Hepatocyte (in vitro differentiated cells): ENCODE results near the gene NPTXR. TPM values are rescaled to one million over a fixed set of nuclear protein-coding genes. Genes with fewer than 3 reads are reported as not detected.

Experiments used
- DNase-seq: peaks from one replicate; pipeline ENCODE4 v3.0.0-alpha.2; 2016; ENCODE audit warnings: low spot score
- H2AFZ ChIP-seq: fragments of 200-600 bp; sonication (generic); 2 replicates; pipeline ENCODE4 v1.6.0; 2016; ENCODE audit warnings: antibody characterized with exemption, mild to moderate bottlenecking
- H3K27ac ChIP-seq: fragments of 200-600 bp; sonication (generic); 2 replicates; pipeline ENCODE4 v1.5.1; 2016; ENCODE audit warnings: mild to moderate bottlenecking
- H3K27me3 ChIP-seq: fragments of 200-600 bp; sonication (generic); 2 replicates; pipeline ENCODE4 v1.6.1; 2016
- H3K36me3 ChIP-seq: fragments of 200-600 bp; sonication (generic); replicated peaks from 2 replicates; pipeline ENCODE4 v1.5.1; 2016; ENCODE audit warnings: low read depth; ENCODE audit not compliant: insufficient read depth
- H3K4me1 ChIP-seq: fragments of 200-600 bp; sonication (generic); 2 replicates; pipeline ENCODE4 v1.5.1; 2016; ENCODE audit warnings: mild to moderate bottlenecking, moderate library complexity; ENCODE audit not compliant: insufficient read depth
- H3K4me2 ChIP-seq: fragments of 200-600 bp; sonication (generic); 2 replicates; pipeline ENCODE4 v1.6.0; 2016
- H3K4me3 ChIP-seq: fragments of 200-600 bp; sonication (generic); 2 replicates; pipeline ENCODE4 v1.5.1; 2016; ENCODE audit warnings: mild to moderate bottlenecking
- H3K79me2 ChIP-seq: fragments of 200-600 bp; sonication (generic); 2 replicates; pipeline ENCODE4 v1.6.0; 2017; ENCODE audit warnings: mild to moderate bottlenecking
- H3K9me2 ChIP-seq: fragments of 200-600 bp; sonication (generic); replicated peaks from 2 replicates; pipeline ENCODE4 v1.6.0; 2017; ENCODE audit warnings: mild to moderate bottlenecking; ENCODE audit not compliant: insufficient read depth
- H3K9me3 ChIP-seq: fragments of 200-600 bp; sonication (generic); 2 replicates; pipeline ENCODE4 v1.5.1; 2016; ENCODE audit warnings: low read depth, mild to moderate bottlenecking
- H4K20me1 ChIP-seq: fragments of 200-600 bp; sonication (generic); 2 replicates; pipeline ENCODE4 v1.6.0; 2016; ENCODE audit warnings: mild to moderate bottlenecking; ENCODE audit not compliant: insufficient read depth, poor library complexity, severe bottlenecking
- CTCF ChIP-seq: fragments of 200-600 bp; sonication (generic); IDR thresholded peaks from 2 replicates; pipeline ENCODE4 v1.5.1; 2016; ENCODE audit warnings: antibody characterized with exemption, mild to moderate bottlenecking; ENCODE audit not compliant: poor library complexity
- EZH2 ChIP-seq: fragments of 200-600 bp; sonication (generic); IDR thresholded peaks from 2 replicates; pipeline ENCODE4 v1.6.1; 2016; ENCODE audit warnings: antibody characterized with exemption, mild to moderate bottlenecking, borderline replicate concordance
- EZH2phosphoT487 ChIP-seq: fragments of 200-600 bp; sonication (generic); IDR thresholded peaks from one replicate; pipeline ENCODE4 v1.6.1; 2018; ENCODE audit warnings: antibody characterized with exemption, mild to moderate bottlenecking, low read depth, moderate library complexity; ENCODE audit not compliant: unreplicated experiment, severe bottlenecking
- WGBS: methylation state at CpG from one replicate; pipeline ENCODE4 v1.1.6; 2016; ENCODE audit warnings: low lambda C conversion rate; ENCODE audit errors: missing lambda C conversion rate; 5-methylcytosine and 5-hydroxymethylcytosine counted together
- polyA plus RNA-seq: library from polyadenylated mRNA; unstranded; fragments of >200 nt; fragmentation: Nextera tagmentation; extraction: Ambion mirVana; gene quantifications from 2 replicates; pipeline ENCODE4 v1.2.1, GENCODE V29; 2016
- total RNA-seq: library from RNA; depleted of rRNA; stranded (reverse); fragments of >200 nt; gene quantifications from 2 replicates; pipeline ENCODE4 v1.2.3, GENCODE V29; 2014

NPTXR gene
- total and polyA plus RNA-seq, 2 experiments from 2014 or later: 3.3 to 3.8 TPM

GRCh38 chr22:38774496-38775166 lies 69.2 kb downstream of the NPTXR start:
- H3K9me3 ChIP-seq: no peaks in the 10 kb centered on the region
- H3K27ac ChIP-seq: no peak overlapping the region
- H3K4me1 ChIP-seq: no peaks in the 10 kb centered on the region
- H3K36me3 ChIP-seq: no peaks in the 10 kb centered on the region
- H3K27me3 ChIP-seq: no peaks in the 10 kb centered on the region
- TF ChIP-seq CTCF (no peak), EZH2 (no peak), EZH2phosphoT487 (no peak)
- no peak overlapping the region for H3K4me2 ChIP-seq
- H2AFZ ChIP-seq: no peak overlapping the region
- DNase-seq: no peak
- no peak overlapping the region for H3K4me3 ChIP-seq
- no peaks in the 10 kb centered on the region for H4K20me1 ChIP-seq
- no peaks in the 10 kb centered on the region for H3K9me2 ChIP-seq
- no peaks in the 10 kb centered on the region for H3K79me2 ChIP-seq
- 86% methylated on average over 11 of the region's 11 CpGs for WGBS

- Histone ChIP-seq H3K4me3 (no peak overlapping the region), H3K27ac (no peak overlapping the region), H3K4me2 (no peak overlapping the region), H4K20me1 (no peaks in the 10 kb centered on the region), H3K36me3 (no peaks in the 10 kb centered on the region), H2AFZ (no peak overlapping the region), H3K9me2 (no peaks in the 10 kb centered on the region), H3K27me3 (no peaks in the 10 kb centered on the region), H3K79me2 (no peaks in the 10 kb centered on the region), H3K9me3 (no peaks in the 10 kb centered on the region), H3K4me1 (no peaks in the 10 kb centered on the region)
- no peak for DNase-seq
- WGBS: 97% methylated on average over 4 of the region's 4 CpGs
- no peak for TF ChIP-seq EZH2phosphoT487
- TF ChIP-seq EZH2: no peak
- TF ChIP-seq CTCF: no peak
Measured at GRCh38 chr22:38773363-38773946, 70.4 kb downstream of the NPTXR start.

- no peaks in the 10 kb centered on the region for H3K9me3 ChIP-seq
- no peak for DNase-seq
- no peaks in the 10 kb centered on the region for H3K9me2 ChIP-seq
- H3K79me2 ChIP-seq: no peaks in the 10 kb centered on the region
- no peak overlapping the region for H3K27ac ChIP-seq
- TF ChIP-seq CTCF: no peak
- 90% methylated on average over 8 of the region's 8 CpGs for WGBS
- H3K4me2 ChIP-seq: no peak overlapping the region
- no peaks in the 10 kb centered on the region for H3K27me3 ChIP-seq
- no peaks in the 10 kb centered on the region for H3K4me1 ChIP-seq
- H2AFZ ChIP-seq: no peak overlapping the region
- no peaks in the 10 kb centered on the region for H4K20me1 ChIP-seq
- no peaks in the 10 kb centered on the region for H3K36me3 ChIP-seq
- H3K4me3 ChIP-seq: no peak overlapping the region
Measured at GRCh38 chr22:38772623-38772873, 71.3 kb downstream of the NPTXR start.
